Stimulated activated naive B cell treated with anti-CD40 and anti-IgM and Interleukin-4, amounts not matched to agents 10 μg/mL and 1 μg/mL and 100 μg/mL, for 72 hours (primary cell): Measurements from ENCODE around the gene SPON1.

Experiments
- ATAC-seq, 2 donors: fragments of 150-1000 bp; cut with Tn5 transposase; replicated peaks; 2 replicates each; pipeline ENCODE4 v1.10.0; 2021; ENCODE audit warnings: moderate library complexity in 1 of 2
- DNase-seq: peaks from one replicate; pipeline ENCODE4 v3.0.0; 2021
- H3K27ac Mint-ChIP-seq: one replicate; pipeline ENCODE4 v1.8.0; 2022; ENCODE audit warnings: mild to moderate bottlenecking, mixed read lengths
- H3K27me3 Mint-ChIP-seq, 2 donors: one replicate each; pipeline ENCODE4 v1.8.0; 2022; ENCODE audit warnings: mixed read lengths in 2 of 2
- H3K36me3 Mint-ChIP-seq, 2 donors: one replicate each; pipeline ENCODE4 v1.8.0; 2022; ENCODE audit warnings: mixed read lengths in 2 of 2, mild to moderate bottlenecking in 1 of 2
- H3K4me1 Mint-ChIP-seq, 2 donors: one replicate each; pipeline ENCODE4 v1.8.0; 2022; ENCODE audit warnings: mixed read lengths in 2 of 2, mild to moderate bottlenecking in 1 of 2
- H3K4me3 Mint-ChIP-seq, 2 donors: one replicate each; pipeline ENCODE4 v1.8.0; 2022; ENCODE audit warnings: mild to moderate bottlenecking in 2 of 2, mixed read lengths in 2 of 2, moderate library complexity in 1 of 2
- H3K9me3 Mint-ChIP-seq, 2 donors: one replicate each; pipeline ENCODE4 v1.8.0; 2022; ENCODE audit warnings: mixed read lengths in 2 of 2, mild to moderate bottlenecking in 1 of 2

Gene SPON1

GRCh38 chr11:14184028-14184940 is 221.8 kb downstream of the SPON1 start:
- Mint-ChIP-seq H3K36me3 (no peaks in the 10 kb centered on the region), H3K27ac (no peak overlapping the region), H3K4me3 (no peak overlapping the region), H3K9me3 (no peaks in the 10 kb centered on the region), H3K4me1 (no peaks in the 10 kb centered on the region), H3K27me3 (peaks cover 11 to 13% of the 10 kb centered on the region in 2 donors)
- ATAC-seq (no peak), DNase-seq (no peak)

- peaks cover 2 to 10% of the 10 kb centered on the region in 2 donors for H3K4me1 Mint-ChIP-seq
- no peaks in the 10 kb centered on the region for H3K9me3 Mint-ChIP-seq
- ATAC-seq, result no peak
- no peak for DNase-seq
- no peak overlapping the region for H3K4me3 Mint-ChIP-seq
- peaks cover 2 to 4% of the 10 kb centered on the region in 2 donors for H3K27me3 Mint-ChIP-seq
- H3K27ac Mint-ChIP-seq, result no peak overlapping the region
- H3K36me3 Mint-ChIP-seq, result no peaks in the 10 kb centered on the region
Observed at GRCh38 chr11:14185461-14185860, 222.9 kb downstream of the SPON1 start.

GRCh38 chr11:14186046-14186775 is 223.7 kb downstream of the SPON1 start:
- no peaks in the 10 kb centered on the region for H3K9me3 Mint-ChIP-seq
- H3K4me3 Mint-ChIP-seq, result no peak overlapping the region
- no peak for ATAC-seq
- H3K27ac Mint-ChIP-seq, result no peak overlapping the region
- no peak for DNase-seq
- no peaks in the 10 kb centered on the region for H3K27me3 Mint-ChIP-seq
- H3K36me3 Mint-ChIP-seq, result no peaks in the 10 kb centered on the region
- H3K4me1 Mint-ChIP-seq, result peaks cover 2 to 13% of the 10 kb centered on the region in 2 donors

GRCh38 chr11:14189874-14190273 is 227.4 kb downstream of the SPON1 start:
- peaks cover 2 to 13% of the 10 kb centered on the region in 2 donors for H3K4me1 Mint-ChIP-seq
- no peak overlapping the region for H3K27ac Mint-ChIP-seq
- H3K36me3 Mint-ChIP-seq, result no peaks in the 10 kb centered on the region
- no peaks in the 10 kb centered on the region for H3K27me3 Mint-ChIP-seq
- no peak for ATAC-seq
- DNase-seq, result no peak
- no peak overlapping the region for H3K4me3 Mint-ChIP-seq
- H3K9me3 Mint-ChIP-seq, result no peaks in the 10 kb centered on the region

GRCh38 chr11:14190992-14191778 is 228.7 kb downstream of the SPON1 start:
- Mint-ChIP-seq H3K4me3 (no peak overlapping the region), H3K36me3 (no peaks in the 10 kb centered on the region), H3K27ac (no peak overlapping the region), H3K4me1 (peaks cover 2 to 13% of the 10 kb centered on the region in 2 donors), H3K27me3 (no peaks in the 10 kb centered on the region), H3K9me3 (no peaks in the 10 kb centered on the region)
- ATAC-seq (no peak), DNase-seq (no peak)

- DNase-seq (no peak), ATAC-seq (no peak)
- Mint-ChIP-seq H3K27ac (no peak overlapping the region), H3K4me1 (peaks cover 2 to 13% of the 10 kb centered on the region in 2 donors), H3K9me3 (no peaks in the 10 kb centered on the region), H3K36me3 (no peaks in the 10 kb centered on the region), H3K27me3 (no peaks in the 10 kb centered on the region), H3K4me3 (no peak overlapping the region)
Observed at GRCh38 chr11:14193644-14194043, 231.1 kb downstream of the SPON1 start.

GRCh38 chr11:14202251-14203196 is 240.0 kb downstream of the SPON1 start:
- DNase-seq (no peak), ATAC-seq (no peak)
- Mint-ChIP-seq H3K9me3 (peaks cover 0 to 3% of the 10 kb centered on the region in 2 donors), H3K4me1 (no peaks in the 10 kb centered on the region), H3K27me3 (peaks cover 3 to 5% of the 10 kb centered on the region in 2 donors), H3K36me3 (peaks cover 0 to 2% of the 10 kb centered on the region in 2 donors), H3K27ac (no peak overlapping the region), H3K4me3 (no peak overlapping the region)

GRCh38 chr11:14203321-14203720 is 240.8 kb downstream of the SPON1 start:
- DNase-seq, result no peak
- no peaks in the 10 kb centered on the region for H3K4me1 Mint-ChIP-seq
- H3K9me3 Mint-ChIP-seq, result peaks cover 0 to 3% of the 10 kb centered on the region in 2 donors
- H3K36me3 Mint-ChIP-seq, result peaks cover 0 to 2% of the 10 kb centered on the region in 2 donors
- no peak overlapping the region for H3K4me3 Mint-ChIP-seq
- H3K27ac Mint-ChIP-seq, result no peak overlapping the region
- ATAC-seq, result no peak
- peaks cover 3 to 5% of the 10 kb centered on the region in 2 donors for H3K27me3 Mint-ChIP-seq

GRCh38 chr11:14212986-14213385 is 250.5 kb downstream of the SPON1 start:
- H3K36me3 Mint-ChIP-seq, result no peaks in the 10 kb centered on the region
- H3K4me1 Mint-ChIP-seq, result peaks cover 4% of the 10 kb centered on the region in 2 donors
- no peak overlapping the region for H3K27ac Mint-ChIP-seq
- DNase-seq (no peak), ATAC-seq (no peak)
- H3K4me3 Mint-ChIP-seq, result no peak overlapping the region
- H3K27me3 Mint-ChIP-seq, result peaks cover 7 to 17% of the 10 kb centered on the region in 2 donors
- H3K9me3 Mint-ChIP-seq, result peaks cover 4 to 6% of the 10 kb centered on the region in 2 donors

GRCh38 chr11:14218728-14219127 is 256.2 kb downstream of the SPON1 start:
- Mint-ChIP-seq H3K27ac (no peak overlapping the region), H3K4me1 (no peaks in the 10 kb centered on the region), H3K27me3 (peaks cover 22 to 29% of the 10 kb centered on the region in 2 donors), H3K4me3 (no peak overlapping the region), H3K9me3 (no peaks in the 10 kb centered on the region), H3K36me3 (peaks cover 0 to 3% of the 10 kb centered on the region in 2 donors)
- DNase-seq (no peak), ATAC-seq (no peak)

- peaks cover 3% of the 10 kb centered on the region in 2 donors for H3K9me3 Mint-ChIP-seq
- H3K4me3 Mint-ChIP-seq, result no peak overlapping the region
- no peak for ATAC-seq
- DNase-seq, result no peak
- H3K4me1 Mint-ChIP-seq, result peaks cover 6 to 11% of the 10 kb centered on the region in 2 donors
- H3K36me3 Mint-ChIP-seq, result peaks cover 0 to 3% of the 10 kb centered on the region in 2 donors
- H3K27me3 Mint-ChIP-seq, result peaks cover 6 to 9% of the 10 kb centered on the region in 2 donors
- H3K27ac Mint-ChIP-seq, result no peak overlapping the region
Observed at GRCh38 chr11:14223636-14224288, 261.2 kb downstream of the SPON1 start.

GRCh38 chr11:14224395-14224794 is 261.9 kb downstream of the SPON1 start:
- Mint-ChIP-seq H3K4me3 (no peak overlapping the region), H3K4me1 (peaks cover 6 to 11% of the 10 kb centered on the region in 2 donors), H3K9me3 (peaks cover 3% of the 10 kb centered on the region in 2 donors), H3K27ac (no peak overlapping the region), H3K36me3 (peaks cover 0 to 3% of the 10 kb centered on the region in 2 donors), H3K27me3 (peaks cover 8 to 10% of the 10 kb centered on the region in 2 donors)
- DNase-seq, result no peak
- no peak for ATAC-seq

GRCh38 chr11:14225666-14226065 is 263.1 kb downstream of the SPON1 start:
- Mint-ChIP-seq H3K36me3 (peaks cover 0 to 3% of the 10 kb centered on the region in 2 donors), H3K27ac (no peak overlapping the region), H3K27me3 (peaks cover 13 to 17% of the 10 kb centered on the region in 2 donors), H3K9me3 (peaks cover 3% of the 10 kb centered on the region in 2 donors), H3K4me1 (peaks cover 6 to 11% of the 10 kb centered on the region in 2 donors), H3K4me3 (no peak overlapping the region)
- ATAC-seq, result no peak
- DNase-seq, result no peak
